ENCODE measurements around the gene TMX4. TPM values are rescaled to one million over a fixed set of nuclear protein-coding genes. Genes with fewer than 3 reads are reported as not detected.

TMX4 gene
- total RNA-seq, 1 experiment from 2014 or later: 12.0 TPM

GRCh38 chr20:7975851-7976414 lies 43.6 kb downstream of the TMX4 start:
- Histone ChIP-seq H3K27ac (ENCODE audit: low read depth, low read length) (no peak overlapping the region), H4K20me1 (ENCODE audit: insufficient read depth) (no peaks in the 10 kb centered on the region), H3K4me1 (ENCODE audit: control insufficient read depth in 1 of 2, insufficient read depth in 2 of 2, low read length in 2 of 2) (peaks cover 0 to 5% of the 10 kb centered on the region in 2 experiments; a peak in 1 of 4 replicates), H3K4me2 (ENCODE audit: low read length) (no peak overlapping the region), H3K9ac (ENCODE audit: low read length) (no peak overlapping the region), H2AFZ (ENCODE audit: low read depth, low read length, poor library complexity, severe bottlenecking) (no peak overlapping the region), H3K4me3 (replicated peaks in 1 of 2; ENCODE audit: low read depth in 1 of 2, low read length in 2 of 2) (no peak overlapping the region), H3K9me3 (ENCODE audit: control insufficient read depth in 1 of 2, insufficient read depth in 1 of 2, low read depth in 1 of 2, low read length in 2 of 2) (no peaks in the 10 kb centered on the region), H3K27me3 (ENCODE audit: insufficient read depth, low read length) (no peaks in the 10 kb centered on the region), H3K79me2 (ENCODE audit: insufficient read depth, low read length) (no peaks in the 10 kb centered on the region), H3K9me2 (ENCODE audit: insufficient read depth) (no peaks in the 10 kb centered on the region), H3K36me3 (ENCODE audit: control insufficient read depth in 1 of 2, insufficient read depth in 2 of 2, low read length in 2 of 2) (no peaks in the 10 kb centered on the region)
- ATAC-seq (no peak), DNase-seq (ENCODE audit: low read depth, low spot score) (no peak)
- POLR2A ChIA-PET: no interaction called here
- RAD21 ChIA-PET (ENCODE audit: low non-redundant PET in 1 of 2, low total read pairs in 2 of 2, uncharacterized antibody in 2 of 2, unreplicated experiment in 2 of 2): no interaction called here
- TF ChIP-seq, protein P1, sequence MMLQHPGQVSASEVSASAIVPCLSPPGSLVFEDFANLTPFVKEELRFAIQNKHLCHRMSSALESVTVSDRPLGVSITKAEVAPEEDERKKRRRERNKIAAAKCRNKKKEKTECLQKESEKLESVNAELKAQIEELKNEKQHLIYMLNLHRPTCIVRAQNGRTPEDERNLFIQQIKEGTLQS (IDR thresholded peaks at IDR 0.05): no peak
- TF ChIP-seq ZFX (IDR thresholded peaks at IDR 0.05) (no peak), CBX3 (IDR thresholded peaks at IDR 0.05; ENCODE audit: low read depth) (no peak), SRF (IDR thresholded peaks at IDR 0.05; ENCODE audit: low read depth) (no peak), EZH2 (IDR thresholded peaks at IDR 0.05) (no peak), EGR1 (IDR thresholded peaks at IDR 0.05; ENCODE audit: low read depth) (no peak), ELF1 (IDR thresholded peaks at IDR 0.05; ENCODE audit: borderline replicate concordance, low read depth) (no peak), RAD21 (IDR thresholded peaks at IDR 0.05; ENCODE audit: low read depth) (no peak), POLR2A (IDR thresholded peaks at IDR 0.05; ENCODE audit: borderline replicate concordance, extremely low read depth, insufficient read depth, insufficient read length) (no peak), ZNF274 (IDR thresholded peaks at IDR 0.05; ENCODE audit: low read depth, low read length) (no peak), SIN3A (IDR thresholded peaks at IDR 0.05; ENCODE audit: low read depth) (no peak), YY1 (IDR thresholded peaks at IDR 0.05; ENCODE audit: extremely low read depth, insufficient replicate concordance, low read depth, low read length) (no peak), FOSL1 (IDR thresholded peaks at IDR 0.05; ENCODE audit: low read depth) (no peak), REST (IDR thresholded peaks at IDR 0.05; ENCODE audit: low read depth) (no peak)
- TF ChIP-seq, protein P2, sequence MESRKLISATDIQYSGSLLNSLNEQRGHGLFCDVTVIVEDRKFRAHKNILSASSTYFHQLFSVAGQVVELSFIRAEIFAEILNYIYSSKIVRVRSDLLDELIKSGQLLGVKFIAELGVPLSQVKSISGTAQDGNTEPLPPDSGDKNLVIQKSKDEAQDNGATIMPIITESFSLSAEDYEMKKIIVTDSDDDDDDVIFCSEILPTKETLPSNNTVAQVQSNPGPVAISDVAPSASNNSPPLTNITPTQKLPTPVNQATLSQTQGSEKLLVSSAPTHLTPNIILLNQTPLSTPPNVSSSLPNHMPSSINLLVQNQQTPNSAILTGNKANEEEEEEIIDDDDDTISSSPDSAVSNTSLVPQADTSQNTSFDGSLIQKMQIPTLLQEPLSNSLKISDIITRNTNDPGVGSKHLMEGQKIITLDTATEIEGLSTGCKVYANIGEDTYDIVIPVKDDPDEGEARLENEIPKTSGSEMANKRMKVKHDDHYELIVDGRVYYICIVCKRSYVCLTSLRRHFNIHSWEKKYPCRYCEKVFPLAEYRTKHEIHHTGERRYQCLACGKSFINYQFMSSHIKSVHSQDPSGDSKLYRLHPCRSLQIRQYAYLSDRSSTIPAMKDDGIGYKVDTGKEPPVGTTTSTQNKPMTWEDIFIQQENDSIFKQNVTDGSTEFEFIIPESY (IDR thresholded peaks at IDR 0.05; ENCODE audit: extremely low read depth, insufficient replicate concordance, low read length): no peak
- TF ChIP-seq, protein P3, sequence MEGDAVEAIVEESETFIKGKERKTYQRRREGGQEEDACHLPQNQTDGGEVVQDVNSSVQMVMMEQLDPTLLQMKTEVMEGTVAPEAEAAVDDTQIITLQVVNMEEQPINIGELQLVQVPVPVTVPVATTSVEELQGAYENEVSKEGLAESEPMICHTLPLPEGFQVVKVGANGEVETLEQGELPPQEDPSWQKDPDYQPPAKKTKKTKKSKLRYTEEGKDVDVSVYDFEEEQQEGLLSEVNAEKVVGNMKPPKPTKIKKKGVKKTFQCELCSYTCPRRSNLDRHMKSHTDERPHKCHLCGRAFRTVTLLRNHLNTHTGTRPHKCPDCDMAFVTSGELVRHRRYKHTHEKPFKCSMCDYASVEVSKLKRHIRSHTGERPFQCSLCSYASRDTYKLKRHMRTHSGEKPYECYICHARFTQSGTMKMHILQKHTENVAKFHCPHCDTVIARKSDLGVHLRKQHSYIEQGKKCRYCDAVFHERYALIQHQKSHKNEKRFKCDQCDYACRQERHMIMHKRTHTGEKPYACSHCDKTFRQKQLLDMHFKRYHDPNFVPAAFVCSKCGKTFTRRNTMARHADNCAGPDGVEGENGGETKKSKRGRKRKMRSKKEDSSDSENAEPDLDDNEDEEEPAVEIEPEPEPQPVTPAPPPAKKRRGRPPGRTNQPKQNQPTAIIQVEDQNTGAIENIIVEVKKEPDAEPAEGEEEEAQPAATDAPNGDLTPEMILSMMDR (IDR thresholded peaks at IDR 0.05 in 2 of 3, conservative IDR thresholded peaks at IDR 0.05 in 1 of 3; ENCODE audit: borderline replicate concordance in 1 of 3, insufficient read depth in 1 of 3, low read depth in 2 of 3, low read length in 2 of 3): no peak
- BruUV-seq (replicated peaks): no TSS peak
- intact Hi-C loops (cut with micrococcal nuclease): no loop called here
- CTCF ChIA-PET: no interaction called here

Data from HCT116 (cell line).